ENCODE data around the gene ERBB2.
"Not testable (repeated sequence)": the region's sequence is repeated elsewhere in the genome, so short reads cannot be mapped to it uniquely, and the experiment has no call there.

ERBB2 gene

DNA sequence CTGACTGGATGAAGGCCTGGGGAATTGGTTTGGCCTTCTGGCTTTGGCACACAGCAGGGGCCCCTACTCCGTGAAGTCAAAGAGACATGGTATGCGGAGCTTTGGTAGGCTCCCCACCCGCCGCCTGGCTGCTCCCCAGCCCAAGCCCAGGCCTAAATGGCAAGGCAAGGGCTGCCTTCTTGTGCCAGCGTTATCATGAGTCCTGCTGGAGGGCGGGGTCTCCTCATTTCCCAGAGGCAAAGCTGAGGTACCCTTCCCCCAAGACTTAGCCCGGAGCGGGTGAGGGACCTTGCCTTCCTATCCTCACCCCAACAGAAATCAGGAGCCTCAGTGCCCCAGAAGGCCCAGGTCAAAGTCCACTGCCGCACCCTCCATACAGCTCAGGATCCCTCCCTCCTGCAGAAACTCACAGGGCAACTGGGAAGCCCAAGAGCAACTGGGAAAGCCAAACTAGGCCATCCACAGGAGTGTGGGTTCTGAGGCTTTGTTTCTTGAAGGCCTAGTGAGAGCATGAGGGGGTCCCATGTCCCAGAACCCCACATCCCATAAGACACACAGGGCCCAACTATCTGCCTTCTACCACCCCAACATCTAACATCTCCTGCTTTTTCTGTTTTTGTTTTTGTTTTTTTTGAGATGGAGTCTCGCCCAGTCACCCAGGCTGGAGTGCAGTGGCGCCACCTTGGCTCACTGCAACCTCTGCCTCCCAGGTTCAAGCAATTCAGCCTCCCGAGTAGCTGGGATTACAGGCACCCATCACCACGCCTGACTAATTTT is 21.3 kb upstream of the ERBB2 start:
- DNase-seq (ENCODE audit: low read depth, low spot score), result no peak

GRCh38 chr17:39679521-39680192 is 20.2 kb upstream of the ERBB2 start:
- DNase-seq (ENCODE audit: low read depth, low spot score), result no peak

GRCh38 chr17:39683295-39683939 is 16.4 kb upstream of the ERBB2 start:
- no peak for DNase-seq (ENCODE audit: low read depth, low spot score)

- DNase-seq (ENCODE audit: low read depth, low spot score), result no peak
Measured at GRCh38 chr17:39684369-39685192, 15.3 kb upstream of the ERBB2 start.

GRCh38 chr17:39687101-39687545 is 12.7 kb upstream of the ERBB2 start:
- no peak for DNase-seq (ENCODE audit: low read depth, low spot score)

DNA sequence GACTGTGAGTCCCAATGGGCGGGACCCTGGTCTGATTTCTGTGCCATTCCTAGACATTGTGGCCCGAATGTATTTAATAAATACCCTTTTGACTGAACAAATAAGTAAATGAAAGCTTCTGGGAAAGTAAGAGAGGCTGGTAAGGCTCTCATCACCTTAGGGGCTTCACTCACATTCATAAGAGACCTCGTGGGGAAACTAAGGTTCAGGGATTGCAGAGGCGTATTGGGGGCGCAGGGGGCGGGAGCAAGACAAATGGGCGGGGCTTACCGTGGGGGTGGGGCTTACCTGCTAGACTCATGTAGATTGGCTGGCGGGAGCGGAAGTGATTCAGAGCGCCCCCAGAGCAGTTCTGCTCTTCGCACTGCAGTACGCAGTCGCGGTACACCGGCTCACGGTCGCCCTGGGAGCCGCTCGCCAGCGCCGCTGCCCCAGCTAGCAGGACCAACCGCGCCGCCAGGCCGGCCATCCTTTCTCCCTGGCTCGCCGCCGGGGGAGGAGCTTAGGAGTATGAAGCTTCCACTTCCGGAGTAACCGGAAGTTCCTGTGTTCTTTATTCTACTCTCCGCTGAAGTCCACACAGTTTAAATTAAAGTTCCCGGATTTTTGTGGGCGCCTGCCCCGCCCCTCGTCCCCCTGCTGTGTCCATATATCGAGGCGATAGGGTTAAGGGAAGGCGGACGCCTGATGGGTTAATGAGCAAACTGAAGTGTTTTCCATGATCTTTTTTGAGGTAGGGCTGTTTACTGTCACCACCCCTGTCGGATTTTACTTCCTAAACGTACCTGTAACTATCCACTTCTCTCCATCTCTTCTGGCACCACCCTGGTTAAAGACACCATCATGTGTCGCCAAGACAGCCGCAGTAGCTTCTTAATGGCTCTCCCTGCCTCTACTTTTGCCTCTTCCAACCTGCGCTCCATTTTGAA is 12.1 kb upstream of the ERBB2 start, which contains the start of gene PGAP3:
Gene PGAP3 (minus strand): TSS at position 512 of the 929 bp plus-strand sequence. CDS start 43 bp downstream, at position 469.
- peak; percentile 77 for DNase-seq (ENCODE audit: low read depth, low spot score)

DNA sequence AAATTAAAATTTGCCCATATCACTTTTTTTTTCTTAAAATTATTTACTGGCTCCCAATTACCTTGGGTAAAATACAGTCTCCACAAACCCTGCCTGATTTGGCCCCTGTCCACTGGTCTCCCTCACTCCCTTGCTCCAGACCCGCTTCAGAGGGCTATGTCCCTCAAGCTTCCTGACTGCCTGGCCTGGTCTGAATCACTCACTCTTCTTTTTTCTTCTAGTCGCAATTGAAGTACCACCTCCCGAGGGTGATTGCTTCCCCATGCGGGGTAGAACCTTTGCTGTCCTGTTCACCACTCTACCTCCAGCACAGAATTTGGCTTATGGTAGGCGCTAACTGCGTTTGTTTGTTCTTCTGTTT is 11.4 kb upstream of the ERBB2 start:
- DNase-seq (ENCODE audit: low read depth, low spot score), result no peak

GRCh38 chr17:39688945-39689344 is 10.9 kb upstream of the ERBB2 start:
- no peak for DNase-seq (ENCODE audit: low read depth, low spot score)

- DNase-seq (ENCODE audit: low read depth, low spot score), result no peak
Measured at GRCh38 chr17:39694593-39694992, 5.3 kb upstream of the ERBB2 start.

DNA sequence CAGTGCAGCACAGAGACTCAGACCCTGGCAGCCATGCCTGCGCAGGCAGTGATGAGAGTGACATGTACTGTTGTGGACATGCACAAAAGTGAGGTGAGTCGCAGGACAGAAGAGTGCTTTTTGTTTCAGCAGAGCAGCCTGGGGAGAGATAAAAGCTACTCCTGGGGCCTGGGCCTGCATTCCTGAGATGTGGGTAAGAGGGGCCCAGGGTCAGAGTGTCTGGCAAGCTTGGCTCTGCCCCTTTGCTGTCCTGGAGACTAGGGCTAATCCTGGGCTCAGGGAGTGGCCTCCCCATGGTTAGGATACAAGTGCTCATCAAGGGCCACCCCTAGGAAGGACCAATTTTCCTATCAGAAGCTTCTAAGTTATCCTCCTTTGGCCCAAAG is 4.8 kb upstream of the ERBB2 start:
- DNase-seq (ENCODE audit: low read depth, low spot score), result no peak

DNA sequence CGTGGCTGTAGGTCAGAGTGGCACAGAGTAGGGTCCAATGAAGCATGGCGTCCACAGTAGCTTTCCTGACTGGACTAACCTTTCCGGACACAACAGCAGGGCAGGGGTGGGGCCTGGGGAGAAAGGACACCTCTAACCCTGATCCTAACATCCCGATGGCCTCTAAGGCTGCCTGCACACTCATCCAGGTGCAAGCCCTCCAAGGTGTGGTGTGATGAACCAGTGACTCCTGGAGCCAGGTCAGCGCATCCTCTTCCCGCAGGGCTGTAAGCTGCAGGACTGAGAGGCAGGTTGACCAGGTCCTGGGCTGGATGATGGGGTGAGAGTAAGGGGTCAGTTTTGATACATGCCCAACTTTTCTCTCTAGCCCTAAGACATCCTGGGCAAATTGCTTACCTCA is 3.1 kb upstream of the ERBB2 start:
- no peak for DNase-seq (ENCODE audit: low read depth, low spot score)

- no peak for DNase-seq (ENCODE audit: low read depth, low spot score)
Measured at GRCh38 chr17:39697961-39698360, 1.9 kb upstream of the ERBB2 start.

- DNase-seq (ENCODE audit: low read depth, low spot score), result not testable (repeated sequence)
Measured at GRCh38 chr17:39699157-39699817, 577 bp upstream of the ERBB2 start.

- no peak for DNase-seq (ENCODE audit: low read depth, low spot score)
Measured at GRCh38 chr17:39700148-39700987, 504 bp downstream of the ERBB2 start.

GRCh38 chr17:39701012-39701783 is 1.3 kb downstream of the ERBB2 start:
- DNase-seq (ENCODE audit: low read depth, low spot score), result no peak

- DNase-seq (ENCODE audit: low read depth, low spot score), result no peak
Measured at GRCh38 chr17:39701784-39702422, 2.0 kb downstream of the ERBB2 start.

DNA sequence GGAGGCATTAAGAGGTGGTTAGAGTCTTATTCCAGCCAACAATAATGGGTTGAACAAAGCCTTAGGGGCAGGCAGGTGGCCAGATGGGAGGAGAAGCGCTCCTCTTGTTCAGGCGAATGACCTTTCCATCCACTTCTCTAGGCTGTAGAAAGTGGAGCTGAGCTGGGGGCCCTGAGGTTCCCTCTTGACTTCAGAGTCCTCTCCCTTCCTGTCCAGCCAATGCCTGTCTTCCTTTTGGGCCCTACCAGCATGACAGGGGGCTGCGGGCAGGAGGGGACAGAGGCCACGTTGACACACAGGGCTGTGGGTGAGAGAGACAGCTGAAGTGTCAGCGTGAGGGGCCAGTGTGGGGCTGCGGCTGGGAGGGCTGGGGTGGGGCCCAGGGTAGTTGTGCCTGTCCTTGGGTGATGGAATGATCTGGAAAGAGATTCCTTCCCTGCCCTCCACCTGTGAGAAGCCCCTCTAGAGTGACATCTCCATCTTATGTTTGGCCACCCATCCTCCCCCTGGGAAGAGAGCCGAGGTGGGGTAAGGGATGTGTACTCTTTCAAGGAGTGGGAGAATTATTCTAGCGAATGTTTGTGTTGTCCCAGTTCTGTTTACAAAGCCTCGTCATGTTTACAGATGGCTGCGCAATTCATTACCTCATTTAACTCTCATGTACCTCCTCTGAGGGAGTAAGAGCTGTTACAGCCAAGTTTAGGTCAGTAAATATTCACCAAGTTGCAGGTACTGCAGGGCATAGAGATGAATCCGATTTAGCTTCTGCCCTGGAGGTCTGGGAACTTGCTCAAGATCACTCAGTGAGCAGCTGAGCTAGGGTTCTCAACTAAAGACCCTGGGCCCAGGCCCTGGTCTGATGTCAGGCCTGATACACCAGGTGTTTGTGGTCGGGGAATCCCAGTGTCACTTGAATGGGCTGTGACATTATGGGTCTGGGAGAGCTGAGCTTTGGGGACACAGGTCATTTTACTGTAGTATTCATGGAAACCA is 3.3 kb downstream of the ERBB2 start:
- no peak for DNase-seq (ENCODE audit: low read depth, low spot score)
